Erythroblast (primary cell): ENCODE measurements around the gene OR4K13.

Source experiments
- DNase-seq, 2 experiments: peaks; one replicate each; lab custom pipeline; 2025; lab: John Stamatoyannopoulos, UW
- GATA1 ChIP-seq: IDR thresholded peaks from 2 replicates; pipeline ENCODE4 v1.6.1; 2011; ENCODE audit warnings: low read depth, mild to moderate bottlenecking, control low read depth, low read length, moderate library complexity
- POLR2A ChIP-seq: IDR thresholded peaks from 2 replicates; pipeline ENCODE4 v1.6.1; 2011; ENCODE audit warnings: mild to moderate bottlenecking, low read length

The OR4K13 gene

GRCh38 chr14:20035938-20036337, at the start of gene OR4K13:
OR4K13 (minus strand) TSS chr14:20036038; CDS start chr14:20034758, 1,280 bp downstream.
- no peak for TF ChIP-seq GATA1
- TF ChIP-seq POLR2A: no peak

GRCh38 chr14:20059745-20060144, 23.9 kb upstream of the OR4K13 start, which contains the start of gene OR4L1:
OR4L1 (plus strand) TSS chr14:20060045; CDS start chr14:20060045, 0 bp downstream.
- no peak for TF ChIP-seq GATA1
- TF ChIP-seq POLR2A: no peak
- DNase-seq: no peak

More at GRCh38 chr14:20035938-20036337, at the start of gene OR4K13:
- no peak for DNase-seq

GRCh38 chr14:20048202-20048601, 12.4 kb upstream of the OR4K13 start:
- no peak for TF ChIP-seq GATA1
- no peak for TF ChIP-seq POLR2A
- DNase-seq: no peak

GRCh38 chr14:20044243-20044642, 8.4 kb upstream of the OR4K13 start:
- TF ChIP-seq POLR2A (no peak), GATA1 (no peak)
- no peak for DNase-seq

GRCh38 chr14:20035449-20035848, 389 bp downstream of the OR4K13 start:
- no peak for DNase-seq
- TF ChIP-seq POLR2A (no peak), GATA1 (no peak)

- TF ChIP-seq POLR2A: no peak
- no peak for TF ChIP-seq GATA1
- DNase-seq: no peak
These were observed 4.8 kb downstream of the OR4K13 start for GRCh38 chr14:20031058-20031457.

GRCh38 chr14:20019257-20019865, 16.5 kb downstream of the OR4K13 start, which contains the start of gene OR4K14:
OR4K14 (minus strand) TSS chr14:20019307; CDS start chr14:20015193, 4,114 bp downstream.
- no peak for DNase-seq
- no peak for TF ChIP-seq POLR2A
- no peak for TF ChIP-seq GATA1

- DNase-seq: no peak
- TF ChIP-seq POLR2A: no peak
These were observed 27.7 kb downstream of the OR4K13 start for GRCh38 chr14:20008156-20008555.

- TF ChIP-seq POLR2A (no peak), GATA1 (no peak)
- DNase-seq: no peak
These were observed 33.5 kb downstream of the OR4K13 start for GRCh38 chr14:20002319-20002718.

- TF ChIP-seq GATA1: no peak
- no peak for TF ChIP-seq POLR2A
- no peak for DNase-seq
These were observed 34.0 kb downstream of the OR4K13 start, which contains the start of gene OR4Q2 for GRCh38 chr14:20001863-20002262. OR4Q2 (plus strand) TSS chr14:20002163.

GRCh38 chr14:19993438-19993837, 42.4 kb downstream of the OR4K13 start:
- DNase-seq: no peak
- TF ChIP-seq GATA1 (no peak), POLR2A (no peak)
